ENCODE measurements around the gene KRTAP5-3. TPM values are rescaled to one million over a fixed set of nuclear protein-coding genes. Genes with fewer than 3 reads are reported as not detected.

KRTAP5-3 gene
- total RNA-seq, 1 donor, result not detected

DNA sequence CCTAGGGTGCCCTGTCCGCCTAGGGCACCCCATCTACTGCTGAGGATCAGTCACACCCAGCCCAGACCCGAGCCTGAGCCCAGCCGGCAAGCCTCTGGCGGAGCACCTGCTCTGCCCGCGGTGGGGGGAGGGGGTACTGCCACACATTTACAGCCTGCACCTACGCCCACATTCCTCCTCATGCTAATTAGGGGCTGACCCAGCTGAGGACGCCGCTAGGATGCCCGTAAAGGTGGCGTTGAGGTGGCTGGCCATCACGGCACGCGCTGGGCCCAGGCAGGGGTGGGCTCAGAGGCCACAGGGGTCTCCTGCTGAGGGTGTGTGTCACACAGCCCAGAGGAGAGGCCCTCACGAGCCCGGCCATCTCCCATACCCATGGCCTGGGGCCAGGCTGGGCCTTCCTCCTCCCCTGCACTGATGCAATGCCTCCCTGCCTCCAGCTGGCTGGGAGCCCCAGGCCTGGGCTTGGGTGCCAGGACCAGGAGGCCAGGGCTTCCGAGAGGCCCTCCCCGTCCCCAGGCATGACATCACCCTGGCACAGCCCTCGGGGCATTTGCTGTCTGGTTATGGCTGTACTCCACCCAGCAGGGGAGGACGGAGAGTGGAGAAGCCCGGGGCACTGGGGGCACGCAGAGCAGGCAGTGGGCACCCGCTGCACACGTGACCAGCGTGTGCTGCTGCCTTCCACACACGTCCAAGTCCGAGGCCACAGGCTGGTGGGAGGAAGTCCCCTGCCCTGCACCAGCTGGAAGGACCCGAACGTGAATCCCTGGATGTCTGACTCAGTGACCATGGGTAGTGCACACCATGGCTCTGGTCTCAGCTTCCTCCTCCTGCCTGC is 48.9 kb downstream of the KRTAP5-3 start:
- H3K4me3 ChIP-seq (ENCODE audit: low read depth, low read length), result no peak overlapping the region
- TF ChIP-seq, protein P1, sequence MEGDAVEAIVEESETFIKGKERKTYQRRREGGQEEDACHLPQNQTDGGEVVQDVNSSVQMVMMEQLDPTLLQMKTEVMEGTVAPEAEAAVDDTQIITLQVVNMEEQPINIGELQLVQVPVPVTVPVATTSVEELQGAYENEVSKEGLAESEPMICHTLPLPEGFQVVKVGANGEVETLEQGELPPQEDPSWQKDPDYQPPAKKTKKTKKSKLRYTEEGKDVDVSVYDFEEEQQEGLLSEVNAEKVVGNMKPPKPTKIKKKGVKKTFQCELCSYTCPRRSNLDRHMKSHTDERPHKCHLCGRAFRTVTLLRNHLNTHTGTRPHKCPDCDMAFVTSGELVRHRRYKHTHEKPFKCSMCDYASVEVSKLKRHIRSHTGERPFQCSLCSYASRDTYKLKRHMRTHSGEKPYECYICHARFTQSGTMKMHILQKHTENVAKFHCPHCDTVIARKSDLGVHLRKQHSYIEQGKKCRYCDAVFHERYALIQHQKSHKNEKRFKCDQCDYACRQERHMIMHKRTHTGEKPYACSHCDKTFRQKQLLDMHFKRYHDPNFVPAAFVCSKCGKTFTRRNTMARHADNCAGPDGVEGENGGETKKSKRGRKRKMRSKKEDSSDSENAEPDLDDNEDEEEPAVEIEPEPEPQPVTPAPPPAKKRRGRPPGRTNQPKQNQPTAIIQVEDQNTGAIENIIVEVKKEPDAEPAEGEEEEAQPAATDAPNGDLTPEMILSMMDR (IDR thresholded peaks at IDR 0.05; ENCODE audit: insufficient read depth, low read depth, low read length), result no peak
- peak; percentile 63 for DNase-seq (ENCODE audit: low read depth)

DNA sequence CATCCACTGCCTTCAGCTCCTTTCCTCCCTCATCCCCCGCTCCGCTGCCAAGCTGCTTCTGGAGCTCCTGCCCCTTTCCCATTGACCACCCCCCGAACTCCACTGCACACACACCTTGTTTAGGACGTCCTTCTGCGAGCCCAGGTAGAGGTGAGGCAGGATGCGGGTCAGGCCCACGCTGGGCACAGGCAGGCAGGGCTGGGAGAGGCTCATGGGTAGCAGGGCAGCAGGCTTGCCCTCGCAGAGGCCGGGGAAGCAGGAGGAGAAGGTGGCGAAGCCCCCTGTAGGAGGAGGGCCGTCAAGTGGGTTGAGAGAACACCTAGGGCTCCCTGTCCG is 49.5 kb downstream of the KRTAP5-3 start:
- no peak overlapping the region for H3K4me3 ChIP-seq (ENCODE audit: low read depth, low read length)
- TF ChIP-seq, protein P1 (IDR thresholded peaks at IDR 0.05; ENCODE audit: insufficient read depth, low read depth, low read length), result no peak
- no peak for DNase-seq (ENCODE audit: low read depth)

DNA sequence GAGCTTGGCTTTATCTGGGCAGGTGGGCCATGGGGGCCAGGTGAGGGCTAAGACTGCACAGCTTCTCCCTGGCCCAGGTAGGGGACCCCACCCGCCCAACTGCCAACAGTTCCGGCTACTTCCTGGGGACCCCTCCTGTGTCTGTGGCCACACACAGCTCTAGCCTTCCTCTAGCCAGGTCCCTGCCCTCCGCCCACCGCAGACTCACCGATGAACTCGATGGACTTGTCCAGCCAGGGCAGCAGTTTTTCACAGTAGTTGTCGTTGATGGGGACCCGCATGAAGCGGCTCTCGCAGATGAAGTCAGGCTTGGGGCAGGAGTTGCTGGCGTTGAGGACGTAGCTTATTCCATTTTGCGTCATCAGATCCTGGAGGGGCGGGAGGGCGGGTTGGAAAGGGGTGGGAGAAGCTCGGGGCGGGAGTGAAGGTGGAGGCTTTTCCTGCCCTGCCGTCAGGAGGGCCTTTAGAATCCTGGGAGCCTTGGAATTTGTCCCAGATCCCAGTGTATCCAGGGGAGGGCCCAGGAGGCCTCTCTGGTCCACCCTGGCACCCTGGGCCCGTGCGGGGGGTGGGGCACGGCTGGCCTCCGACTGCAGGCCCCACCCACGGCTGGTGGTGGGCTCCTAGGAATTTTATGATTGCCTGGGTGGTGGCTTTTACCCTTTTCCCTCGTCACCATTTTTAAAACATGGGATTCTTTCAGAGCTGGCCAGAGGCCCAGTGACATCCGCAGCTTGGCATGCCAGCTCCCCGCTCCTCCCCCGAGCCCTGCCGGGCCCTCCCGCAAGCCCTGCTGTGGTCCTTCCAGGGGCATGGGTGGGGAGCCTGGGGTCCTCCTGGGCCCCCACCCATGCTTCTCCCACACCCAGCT is 50.1 kb downstream of the KRTAP5-3 start:
- H3K4me3 ChIP-seq (ENCODE audit: low read depth, low read length), result no peak overlapping the region
- DNase-seq (ENCODE audit: low read depth), result peak; percentile 81
- TF ChIP-seq, protein P1 (IDR thresholded peaks at IDR 0.05; ENCODE audit: insufficient read depth, low read depth, low read length), result no peak

Other genes starting within 250 kb of the KRTAP5-3 start
- under 0.01 TPM in 2 replicates for gene BRSK2, start 218.5 kb downstream of the KRTAP5-3 start, total RNA-seq
- 16.1 and 16.8 TPM in 2 replicates for gene MOB2, start 121.7 kb downstream of the KRTAP5-3 start, total RNA-seq
- gene DUSP8, start 36.2 kb downstream of the KRTAP5-3 start, total RNA-seq, result 0.64 and 0.86 TPM in 2 replicates
- not detected in 2 replicates for gene KRTAP5-1, start 23.2 kb downstream of the KRTAP5-3 start, total RNA-seq
- gene KRTAP5-2, start 10.2 kb downstream of the KRTAP5-3 start, total RNA-seq, result not detected in 2 replicates
- gene KRTAP5-4, start 13.7 kb upstream of the KRTAP5-3 start, total RNA-seq, result not detected in 2 replicates
- gene KRTAP5-5, start 21.3 kb upstream of the KRTAP5-3 start, total RNA-seq, result not detected in 2 replicates
- gene KRTAP5-6, start 88.7 kb upstream of the KRTAP5-3 start, total RNA-seq, result not detected in 2 replicates
- 0.32 and 0.43 TPM in 2 replicates for gene IFITM10, start 142.1 kb upstream of the KRTAP5-3 start, total RNA-seq
- gene CTSD, start 155.5 kb upstream of the KRTAP5-3 start, total RNA-seq, result 63.9 and 84.1 TPM in 2 replicates
- under 0.01 TPM in 1 of 2 replicates, not detected in the other for gene SYT8, start 226.5 kb upstream of the KRTAP5-3 start, total RNA-seq
- not detected in 2 replicates for gene TNNI2, start 230.5 kb upstream of the KRTAP5-3 start, total RNA-seq
- gene LSP1, start 244.6 kb upstream of the KRTAP5-3 start, total RNA-seq, result 0.32 TPM in 1 of 2 replicates, not detected in the other